NCI-H2196 treated with DMSO at 0.1 percent for 48 hours (cell line): ENCODE data around the gene KDM4B.
"Not testable (repeated sequence)": the region's sequence is repeated elsewhere in the genome, so short reads cannot be mapped to it uniquely, and the experiment has no call there.

Experiments
- DNase-seq: peaks from one replicate; lab custom pipeline; 2025; ENCODE audit not compliant: unreplicated experiment; lab: John Stamatoyannopoulos, UW

The KDM4B gene

DNA sequence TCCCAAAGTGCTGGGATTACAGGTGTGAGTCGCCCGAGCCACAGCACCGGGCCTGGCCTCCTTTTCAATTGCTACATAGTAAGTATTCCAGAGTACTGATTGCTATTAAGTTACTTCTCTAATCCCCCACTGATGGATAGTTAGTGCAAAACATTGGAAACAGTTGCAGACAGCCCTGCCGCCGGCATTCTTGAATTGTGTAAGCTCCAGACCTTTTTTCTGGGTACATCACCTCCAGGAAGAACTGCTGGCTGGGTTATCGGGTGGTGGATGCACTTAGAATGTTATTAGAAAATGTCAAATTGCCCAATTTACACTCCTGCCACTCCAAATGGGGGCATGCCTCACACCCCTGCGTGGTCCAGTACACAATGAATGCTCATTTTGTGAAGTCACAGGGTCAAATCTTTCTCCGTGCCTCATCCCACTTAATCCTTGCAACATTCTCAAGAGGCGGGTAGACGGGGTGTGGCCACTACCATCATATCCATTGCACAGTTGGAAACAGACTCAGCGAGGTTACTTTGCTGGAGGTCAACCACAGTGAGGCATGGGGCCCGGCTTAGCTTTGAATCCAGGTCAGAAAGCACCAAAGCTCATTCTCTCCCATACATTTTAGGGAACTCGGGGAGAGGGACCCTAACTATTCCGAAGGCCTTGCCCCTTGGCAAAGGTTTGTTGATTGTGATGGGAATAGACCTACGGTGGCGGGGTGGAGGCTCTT, 1.0 kb upstream of the KDM4B start:
- no peak for DNase-seq

DNA sequence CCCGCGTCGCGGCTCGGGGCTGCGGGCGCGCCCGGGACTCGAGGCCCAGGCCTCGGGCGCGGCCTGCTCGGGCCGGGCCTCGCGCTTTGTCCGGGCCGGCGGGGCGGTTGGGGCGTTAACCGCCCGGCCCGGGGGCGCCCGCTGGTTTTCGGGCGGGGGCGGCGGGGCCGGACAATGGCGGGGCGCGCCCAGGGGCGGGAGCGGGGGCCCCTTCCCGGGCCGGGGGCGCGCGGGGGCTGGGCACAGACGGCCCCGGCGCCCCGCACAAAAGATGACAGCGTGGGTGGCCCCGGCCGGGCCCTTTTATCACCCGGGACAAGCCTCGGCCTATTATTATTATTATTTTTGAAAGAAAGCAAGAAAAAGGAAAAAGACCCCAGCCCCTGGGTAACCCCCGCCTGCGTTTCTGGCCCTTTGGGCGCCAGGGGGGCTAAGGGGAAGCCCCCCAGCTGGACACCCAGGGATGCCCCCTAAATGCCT, 419 bp downstream of the KDM4B start:
- no peak for DNase-seq

DNA sequence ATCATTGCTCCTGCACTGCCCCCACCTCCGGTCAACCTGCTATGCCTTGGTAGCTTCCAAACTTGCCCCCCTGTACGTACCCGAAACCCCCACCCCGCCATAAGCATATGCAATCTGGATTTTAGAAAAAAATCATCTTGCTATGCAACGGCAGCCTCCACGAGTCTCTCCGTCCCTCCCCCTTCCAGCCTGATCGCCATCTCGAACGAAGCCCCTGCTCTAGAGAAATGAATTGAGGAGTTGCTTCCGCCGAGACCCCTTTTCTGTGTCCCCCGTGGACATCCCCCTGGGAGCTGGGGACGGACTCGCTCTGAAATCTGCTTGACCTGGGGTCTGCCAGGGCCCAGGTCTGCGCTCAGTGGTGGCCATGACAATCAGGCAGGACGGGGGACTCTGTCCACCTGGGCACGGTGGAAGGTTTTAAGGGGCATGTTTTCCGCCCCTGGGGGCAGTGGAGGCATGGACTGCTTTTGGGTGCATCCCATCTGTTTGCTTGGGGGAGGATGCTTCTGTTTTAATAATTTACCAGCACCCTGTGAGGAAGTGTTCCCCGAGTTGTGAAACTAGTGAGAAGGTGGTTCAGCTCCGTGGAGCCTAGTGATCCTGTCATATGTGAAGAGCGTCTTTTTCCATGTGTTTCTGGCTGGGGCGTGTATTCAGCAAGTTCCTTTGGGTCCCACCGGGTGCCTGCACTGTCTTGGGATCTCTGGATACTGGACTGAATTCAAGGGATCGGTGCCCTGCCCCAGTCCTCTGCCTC, 1.0 kb downstream of the KDM4B start:
- DNase-seq, result no peak

DNA sequence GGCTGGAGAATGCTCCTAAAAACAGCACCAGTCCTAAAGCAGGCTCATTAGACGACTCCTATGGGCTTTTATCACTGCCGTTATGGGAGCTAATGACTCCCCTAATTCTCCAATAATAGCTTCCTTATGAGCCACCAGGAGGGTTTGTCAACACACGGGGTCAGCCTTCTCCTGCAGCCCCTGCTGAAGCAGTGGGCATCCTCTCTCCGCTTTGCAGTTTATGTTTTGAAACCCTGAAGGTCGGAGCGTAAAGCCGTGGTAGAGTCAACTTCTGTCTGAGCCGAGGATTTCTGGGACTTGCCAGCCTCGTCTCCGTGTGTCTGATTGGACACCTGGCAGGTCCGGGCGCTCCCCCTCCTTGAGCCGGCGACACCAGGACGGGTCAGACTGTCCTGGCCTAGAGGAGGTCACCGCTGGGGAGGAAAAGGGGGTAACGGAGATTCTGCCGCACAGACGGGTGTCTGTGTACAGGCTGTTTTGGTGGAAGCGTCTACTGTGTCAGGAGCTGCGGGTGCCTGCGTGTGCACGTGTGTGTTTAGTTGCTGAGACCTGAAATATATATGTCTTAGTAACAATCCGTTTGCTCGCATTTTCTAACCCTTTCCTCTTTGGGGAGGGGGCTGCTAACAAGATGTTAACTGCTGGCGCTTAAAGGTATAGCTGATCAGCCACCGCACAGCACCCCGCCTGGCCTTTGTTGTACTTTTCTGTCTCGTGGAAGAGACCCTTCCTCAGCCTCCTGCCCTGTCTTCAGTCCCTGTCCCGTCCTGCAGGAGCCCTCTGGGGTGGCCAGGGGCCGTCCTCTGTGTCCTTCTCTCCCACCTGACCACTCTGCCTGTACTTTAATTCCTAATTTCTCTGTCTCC, 1.9 kb downstream of the KDM4B start:
- DNase-seq, result no peak

DNA sequence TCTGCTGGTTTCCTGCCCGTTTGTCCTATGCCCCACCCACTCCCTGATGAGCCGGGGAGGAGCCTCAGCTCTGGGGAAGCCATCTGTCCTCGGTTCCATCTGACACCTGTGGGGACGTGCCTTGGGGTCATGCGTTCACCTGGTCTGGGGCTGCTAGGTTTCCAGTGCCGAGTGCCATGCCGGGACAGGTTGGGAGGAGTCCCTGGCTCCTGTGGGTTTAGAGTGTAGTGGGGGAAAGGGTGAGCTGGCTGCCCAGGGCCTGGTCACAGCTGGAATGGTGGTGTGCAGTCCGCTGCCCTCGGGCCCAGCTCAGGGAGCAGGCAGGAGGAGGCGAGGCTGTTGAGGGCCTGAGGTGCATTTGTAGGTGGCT, 2.5 kb downstream of the KDM4B start:
- DNase-seq, result peak; percentile 12

DNA sequence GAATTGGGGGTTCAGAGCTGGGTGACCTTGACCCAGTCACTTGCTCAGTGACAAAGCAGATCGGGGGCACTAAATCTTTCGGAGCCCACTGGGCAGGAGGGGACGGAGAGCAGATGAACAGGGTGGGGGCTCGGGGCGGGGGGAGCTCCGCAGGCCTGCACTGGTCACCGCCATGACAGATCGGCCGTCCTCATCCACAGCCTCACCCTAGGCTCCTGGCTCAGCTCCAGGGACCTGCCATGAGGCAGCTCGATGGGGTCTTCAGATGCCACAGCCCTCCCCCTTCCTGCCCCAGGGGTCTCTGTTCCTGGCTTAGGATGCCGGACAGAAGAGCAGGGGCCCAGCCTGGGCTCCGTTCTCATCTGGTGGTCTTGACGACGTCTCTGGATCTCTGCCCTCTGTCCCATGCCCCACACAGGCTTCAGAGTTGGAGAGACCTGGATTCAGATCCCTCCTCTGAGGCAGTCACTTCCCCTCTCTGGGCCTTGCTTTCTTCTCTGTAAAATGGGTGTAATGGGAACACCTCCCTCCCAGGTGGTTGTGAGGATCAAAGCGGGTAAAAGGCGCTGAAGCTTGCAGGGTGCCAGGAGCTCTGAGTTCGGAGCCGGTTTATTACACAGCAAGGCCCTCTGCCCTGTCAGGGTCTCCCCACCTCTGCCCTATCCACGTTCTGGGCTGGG, 3.0 kb downstream of the KDM4B start:
- DNase-seq, result no peak

DNA sequence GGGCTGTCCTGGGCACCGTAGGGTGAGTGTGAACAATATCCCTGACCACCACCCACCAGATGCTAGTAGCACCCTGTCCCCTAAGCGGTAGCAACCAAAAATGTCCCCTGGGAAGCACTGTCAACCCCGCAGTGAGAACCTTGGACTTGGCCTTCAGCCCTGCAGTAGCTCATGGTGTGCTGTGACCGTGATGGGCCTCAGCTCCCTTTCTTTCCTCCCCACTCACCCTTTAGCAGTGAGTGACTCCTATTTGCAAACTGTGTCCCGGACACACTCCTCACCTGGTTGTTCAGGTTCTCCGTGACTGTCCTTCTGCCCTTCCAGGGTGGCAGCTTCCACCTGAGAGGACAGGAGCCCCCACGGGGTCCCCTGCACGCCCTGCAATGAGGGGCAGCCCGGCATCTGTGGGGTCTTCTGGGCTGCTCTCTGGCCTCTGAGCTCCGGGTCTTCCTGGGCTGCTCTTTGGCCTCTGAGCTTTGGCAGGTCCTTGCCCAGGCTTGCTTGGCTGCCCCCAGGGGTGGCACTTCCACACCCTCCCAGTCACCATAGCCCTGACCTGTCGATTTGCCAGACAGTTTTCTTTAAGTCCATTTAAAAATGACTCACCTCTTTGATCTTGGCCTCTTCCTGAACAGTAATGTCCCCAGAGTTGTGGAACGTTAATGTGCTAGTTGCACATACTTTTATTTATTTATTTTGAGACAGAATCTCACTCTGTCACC, 3.8 kb downstream of the KDM4B start:
- no peak for DNase-seq

DNA sequence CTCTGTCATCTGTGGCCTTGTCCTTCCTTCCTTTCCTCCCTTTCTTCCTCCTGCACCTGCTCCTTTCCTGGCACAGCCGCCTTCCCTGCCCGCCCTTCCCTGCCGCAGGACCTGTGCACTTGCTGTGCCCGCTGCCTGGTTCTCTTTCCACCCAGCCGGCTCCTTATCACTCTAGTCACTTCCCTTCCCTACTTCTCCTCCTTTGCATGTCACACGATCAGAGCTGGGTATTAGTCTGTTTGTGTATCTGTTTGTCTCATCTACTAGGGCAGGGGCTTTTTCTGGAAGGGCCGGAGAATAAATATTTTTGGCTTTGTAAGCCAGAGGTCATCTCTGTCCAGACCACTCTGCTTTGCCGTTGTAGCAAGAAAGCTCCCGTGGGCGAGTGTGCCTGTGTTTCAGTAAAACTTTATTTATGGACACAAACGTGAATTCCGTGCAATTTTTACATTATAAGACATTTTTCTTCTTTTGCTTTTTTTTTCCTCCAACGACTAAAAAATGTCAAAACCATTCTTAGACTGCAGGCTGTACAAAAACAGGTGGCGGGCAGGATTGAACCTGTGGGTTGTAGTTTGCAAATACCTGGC, 6.1 kb downstream of the KDM4B start:
- no peak for DNase-seq

DNA sequence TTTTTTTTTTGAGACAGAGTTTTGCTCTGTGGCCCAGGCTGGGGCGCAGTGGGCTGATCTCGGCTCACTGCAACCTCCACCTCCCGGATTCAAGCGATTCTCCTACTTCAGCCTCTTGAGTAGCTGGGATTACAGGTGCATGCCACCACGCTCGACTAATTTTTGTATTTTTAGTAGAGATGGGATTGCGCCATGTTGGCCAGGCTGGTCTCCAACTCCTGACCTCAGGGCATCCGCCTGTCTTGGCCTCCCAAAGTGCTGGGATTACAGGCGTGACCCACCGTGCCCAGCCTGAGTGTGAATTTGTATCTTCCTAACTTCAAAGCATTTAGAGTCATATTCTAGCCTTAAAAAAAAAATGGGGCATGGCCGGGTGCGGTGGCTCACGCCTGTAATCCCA, 6.7 kb downstream of the KDM4B start:
- not testable (repeated sequence) for DNase-seq

DNA sequence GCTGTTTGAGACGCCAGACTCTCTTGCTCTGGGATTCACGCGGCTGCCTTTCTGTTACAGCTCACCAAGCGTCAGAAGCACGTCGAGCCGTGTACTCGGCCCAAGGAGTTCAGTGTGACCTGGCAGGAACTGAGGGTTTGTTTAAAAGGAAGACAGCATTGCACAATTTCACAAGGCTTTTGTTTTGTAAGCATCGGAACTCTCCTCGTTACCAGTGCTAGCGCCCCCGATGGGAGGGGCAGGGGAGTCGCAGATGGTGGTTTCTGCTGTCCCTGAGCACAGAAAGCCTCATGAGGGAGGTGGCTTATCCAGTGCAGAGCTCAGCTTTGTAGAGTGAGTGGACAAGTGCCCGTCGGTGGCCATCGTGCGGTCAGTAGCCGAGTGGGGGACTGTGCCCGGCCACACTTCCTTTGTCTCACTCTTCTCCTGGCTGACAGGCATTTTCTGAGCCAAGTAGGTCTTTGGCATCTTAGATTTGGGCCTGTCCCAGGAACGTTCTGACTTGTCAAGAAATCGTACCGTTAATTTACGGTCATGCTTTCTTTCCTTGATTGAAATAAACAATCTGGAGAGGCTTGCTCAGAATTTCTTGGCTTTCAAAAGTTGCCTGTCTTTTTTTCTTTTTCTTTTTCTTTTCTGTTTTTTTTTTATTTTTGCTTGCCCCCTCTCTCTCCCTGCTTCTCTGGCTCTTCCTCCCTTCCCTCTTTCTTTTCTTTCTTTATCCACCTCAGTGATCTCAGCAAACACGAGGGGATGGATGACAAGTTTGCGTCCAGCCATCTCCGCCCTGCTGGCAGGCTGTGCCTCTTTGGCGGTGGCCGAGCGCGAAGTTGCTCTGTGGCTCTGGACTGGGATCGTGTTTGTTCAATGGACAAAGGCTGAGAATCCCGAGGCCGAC, 7.7 kb downstream of the KDM4B start:
- DNase-seq, result no peak

DNA sequence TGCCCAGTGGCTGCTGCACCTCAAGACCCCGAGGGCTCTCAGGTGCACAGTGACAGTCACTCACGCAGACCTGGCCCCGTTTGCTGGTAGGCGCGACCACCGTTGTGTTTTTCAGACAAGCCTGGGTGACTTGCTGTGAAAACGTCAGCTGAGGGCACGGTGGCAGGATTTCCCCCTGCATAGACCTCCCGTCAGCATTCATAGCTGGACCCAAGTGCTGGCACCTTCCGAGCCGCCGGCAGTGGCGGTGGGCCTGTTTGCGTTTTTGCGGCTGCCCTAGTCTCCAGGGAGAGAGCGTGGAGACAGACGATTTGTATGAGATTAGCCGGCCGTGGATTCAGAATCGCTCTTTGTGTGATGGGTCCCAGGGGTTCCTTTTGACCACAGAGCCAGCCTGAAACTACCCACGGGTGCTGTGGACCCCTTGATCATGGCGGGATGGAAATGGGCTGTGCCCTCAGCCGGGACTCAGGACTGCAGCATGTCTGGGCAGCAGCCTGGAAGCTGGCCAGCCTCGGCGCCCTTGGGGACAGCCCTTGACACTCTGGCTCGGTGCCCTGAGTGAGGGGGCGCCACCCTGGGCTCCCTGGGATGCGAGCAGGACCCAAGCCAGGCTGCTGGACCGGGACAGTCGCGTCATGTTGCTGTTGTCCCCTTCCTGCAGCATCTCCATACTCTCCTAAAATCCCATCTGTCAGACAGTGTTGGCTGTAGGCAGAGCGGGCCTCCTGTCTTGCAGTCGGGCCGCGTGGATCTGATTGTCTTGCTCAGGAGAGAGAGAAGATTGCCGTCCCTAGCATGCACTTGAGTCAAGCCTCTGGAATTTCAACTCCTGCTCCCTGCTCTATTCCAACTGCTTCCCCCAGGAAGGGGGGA, 8.6 kb downstream of the KDM4B start:
- DNase-seq, result no peak

DNA sequence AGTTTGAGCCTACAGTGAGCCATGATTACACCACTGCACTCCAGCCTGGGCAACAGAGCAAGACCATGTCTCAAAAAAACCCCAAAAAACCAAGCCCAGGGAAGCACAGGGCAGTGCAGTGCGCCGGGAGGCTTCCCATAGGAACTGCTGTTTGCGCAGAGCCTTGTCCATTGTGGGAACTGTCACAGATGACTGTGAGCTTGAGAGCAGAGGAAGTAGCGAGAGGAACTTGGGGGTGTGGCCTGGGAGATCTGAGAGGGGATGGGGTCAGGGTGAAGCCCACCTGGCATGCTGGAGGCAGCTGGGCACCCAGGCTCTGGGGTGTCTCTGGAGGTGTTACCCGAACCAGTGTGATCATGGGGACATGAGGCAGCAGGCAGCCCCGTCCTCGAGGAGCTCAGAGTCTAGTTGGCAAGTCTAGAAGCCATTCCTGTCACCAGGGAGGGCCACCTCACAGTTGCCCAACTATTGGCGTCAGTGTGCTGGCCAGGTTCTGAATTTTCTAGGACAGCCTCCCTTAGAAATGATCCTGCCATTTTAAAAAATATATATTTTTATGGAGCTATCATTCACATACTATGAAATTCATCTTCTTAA, 10.4 kb downstream of the KDM4B start:
- no peak for DNase-seq

DNA sequence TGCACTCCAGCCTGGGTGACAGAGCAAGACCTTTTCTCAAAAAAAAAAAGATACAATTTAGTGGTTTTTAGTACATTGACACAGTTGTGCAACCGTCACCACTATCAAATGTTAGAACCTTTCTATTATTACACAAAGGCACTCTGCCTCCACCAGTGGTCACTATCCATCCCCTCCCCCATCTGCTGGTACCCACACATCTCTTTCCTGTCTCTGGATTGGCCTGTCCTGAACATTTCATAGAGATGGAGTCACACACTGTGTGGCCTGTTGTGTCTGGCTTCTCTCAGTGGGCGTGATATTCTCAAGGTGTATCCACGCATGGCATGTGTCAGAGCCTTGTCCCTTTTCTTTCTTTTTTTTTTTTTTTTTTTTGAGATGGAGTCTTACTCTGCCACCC, 11.2 kb downstream of the KDM4B start:
- no peak for DNase-seq

DNA sequence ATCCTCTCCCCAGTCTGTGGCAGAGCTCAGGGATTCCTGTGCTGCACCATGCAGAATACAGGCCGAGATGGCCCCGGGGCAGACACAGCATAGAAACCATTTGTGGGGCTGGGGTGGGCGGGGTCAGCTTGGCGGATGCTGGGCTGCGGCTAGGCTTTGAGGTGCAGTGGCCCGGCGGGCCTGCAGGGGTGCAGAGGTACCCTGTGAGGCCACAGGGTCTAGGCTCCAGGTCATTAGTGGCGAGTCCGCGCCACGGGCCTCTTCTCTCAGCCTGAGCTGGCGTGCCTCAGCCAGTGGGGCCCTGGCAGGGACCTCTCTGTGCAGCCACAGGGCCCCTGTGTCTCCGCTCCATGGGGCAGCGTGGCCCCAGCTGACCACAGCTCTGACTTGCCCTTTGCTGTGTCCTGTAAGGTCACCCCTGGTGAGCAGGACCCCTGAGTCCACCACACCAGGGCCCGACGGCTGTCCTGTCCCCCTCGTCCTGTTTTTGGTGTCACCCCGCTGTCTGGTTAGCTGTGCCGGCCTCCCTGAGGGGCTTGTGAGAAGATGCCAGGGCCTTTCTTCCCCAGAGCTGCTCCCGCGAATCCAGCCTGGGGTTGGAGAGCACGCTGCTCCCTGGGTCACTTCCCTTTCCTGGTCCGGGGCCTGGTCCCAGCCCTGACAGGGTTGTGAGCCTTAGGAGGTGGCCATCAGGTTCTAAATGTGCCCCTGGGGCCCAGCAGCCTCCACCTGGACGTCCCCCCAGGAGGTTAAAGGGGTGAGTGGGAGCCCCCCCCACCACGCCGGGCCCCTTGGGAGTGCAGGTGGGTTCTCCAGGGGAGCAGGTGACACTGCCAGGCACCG, 12.1 kb downstream of the KDM4B start:
- no peak for DNase-seq

DNA sequence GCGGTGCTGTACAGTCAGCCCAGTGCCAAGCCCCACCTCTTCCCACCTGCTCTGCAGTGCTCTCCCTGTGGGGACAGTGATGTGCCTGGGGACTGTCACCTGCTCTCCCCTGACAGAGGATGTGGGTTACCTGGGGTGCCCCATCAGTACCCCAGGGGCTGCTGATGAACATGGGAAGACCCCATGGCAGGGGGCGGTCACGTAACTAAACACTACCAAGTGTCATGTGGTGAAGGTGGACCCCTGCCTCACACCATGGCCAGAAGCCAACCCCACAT, 12.7 kb downstream of the KDM4B start:
- no peak for DNase-seq

DNA sequence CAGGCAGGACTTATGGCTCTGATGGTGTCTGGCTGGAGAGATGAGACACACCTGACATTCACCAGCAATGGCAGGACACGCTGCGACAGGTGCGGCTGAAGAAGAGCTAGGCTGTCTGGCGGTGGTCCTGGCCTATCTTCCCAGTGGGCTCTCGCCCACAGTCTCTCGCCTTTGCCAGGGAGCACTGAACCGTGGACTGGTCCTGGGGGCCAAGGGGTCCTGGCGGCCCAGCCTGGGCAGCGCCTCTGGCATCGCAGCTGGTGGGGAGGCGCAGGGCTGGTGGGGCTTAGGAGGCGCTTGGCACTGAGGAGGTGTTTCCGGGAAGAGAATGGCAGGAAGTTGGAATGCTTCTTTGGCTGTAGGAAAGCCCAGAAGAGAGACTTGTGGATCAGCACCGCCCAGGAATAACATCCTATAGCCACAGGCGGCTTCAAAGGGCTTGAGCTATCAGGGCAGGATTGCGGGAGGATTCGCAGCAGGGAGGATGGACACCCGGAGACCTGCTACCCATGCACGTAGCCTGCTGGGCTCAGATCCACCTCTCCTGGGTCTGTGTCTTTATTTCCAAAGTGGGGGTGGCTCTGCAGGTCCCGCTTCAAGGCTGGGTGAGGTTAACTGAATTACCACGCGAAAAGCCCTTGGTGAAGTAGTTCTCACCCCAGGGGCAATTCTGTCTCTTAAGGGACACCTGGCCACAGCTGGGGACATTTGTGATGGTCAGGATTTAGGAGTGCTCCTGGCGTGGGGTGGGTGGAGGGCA, 14.6 kb downstream of the KDM4B start:
- DNase-seq, result no peak

DNA sequence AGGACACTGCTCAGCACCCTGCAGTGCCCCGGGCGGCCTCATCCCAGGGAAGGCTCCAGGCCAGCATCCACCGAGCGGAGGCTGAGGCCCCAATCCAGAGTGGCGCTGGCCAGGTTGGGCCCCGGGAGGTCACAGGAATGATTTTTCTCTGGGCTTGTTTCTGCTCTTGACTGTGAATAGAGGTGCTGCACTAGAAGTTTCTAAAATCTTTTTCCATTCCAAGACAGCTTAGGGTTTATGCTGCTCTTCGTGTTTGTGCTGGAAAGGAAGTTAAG, 15.1 kb downstream of the KDM4B start:
- no peak for DNase-seq
